ENCODE measurements around the gene BBOX1.

GRCh38 chr11:27084518-27084917, 43.9 kb downstream of the BBOX1 start:
- no peak for TF ChIP-seq POLR2A (IDR thresholded peaks at IDR 0.05)
- TF ChIP-seq CTCF (IDR thresholded peaks at IDR 0.05), result no peak
